ACC112 (cell line): ENCODE data around the gene LSM14B.

Experiments
- H2AFZ ChIP-seq: fragments of 200-600 bp; sonication (generic); one replicate; pipeline ENCODE4 v1.6.0; 2017; ENCODE audit warnings: antibody characterized with exemption, low read length; ENCODE audit not compliant: unreplicated experiment
- H3K27ac ChIP-seq: fragments of 200-600 bp; sonication (generic); 2 replicates; pipeline ENCODE4 v1.5.1; 2014; ENCODE audit warnings: low read depth, mild to moderate bottlenecking, antibody characterized with exemption, low read length, moderate library complexity
- H3K27me3 ChIP-seq: fragments of 200-600 bp; sonication (generic); 2 replicates; pipeline ENCODE4 v1.6.1; 2014; ENCODE audit warnings: mild to moderate bottlenecking, antibody characterized with exemption, low read length, moderate library complexity, mixed read lengths; ENCODE audit not compliant: insufficient read depth
- H3K36me3 ChIP-seq: fragments of 200-600 bp; sonication (generic); 2 replicates; pipeline ENCODE4 v1.6.1; 2016; ENCODE audit warnings: mild to moderate bottlenecking, antibody characterized with exemption, low read length, moderate library complexity, mixed read lengths; ENCODE audit not compliant: insufficient read depth
- H3K4me1 ChIP-seq: fragments of 200-600 bp; sonication (generic); one replicate; pipeline ENCODE4 v1.6.1; 2016; ENCODE audit warnings: low read length, mixed read lengths; ENCODE audit not compliant: insufficient read depth, unreplicated experiment, control insufficient read depth
- H3K4me3 ChIP-seq: fragments of 200-600 bp; sonication (generic); 2 replicates; pipeline ENCODE4 v1.5.1; 2014; ENCODE audit warnings: mild to moderate bottlenecking, low read depth, low read length
- H3K79me2 ChIP-seq: fragments of 200-600 bp; sonication (generic); one replicate; pipeline ENCODE4 v1.6.0; 2016; ENCODE audit warnings: low read length; ENCODE audit not compliant: control insufficient read depth, unreplicated experiment, insufficient read depth

LSM14B gene

GRCh38 chr20:62174870-62175624 lies 52.8 kb downstream of the LSM14B start:
- no peak overlapping the region for H3K27ac ChIP-seq
- H2AFZ ChIP-seq: no peak overlapping the region
- no peak overlapping the region for H3K4me3 ChIP-seq
- H3K79me2 ChIP-seq: no peaks in the 10 kb centered on the region
- H3K4me1 ChIP-seq: no peaks in the 10 kb centered on the region
- no peaks in the 10 kb centered on the region for H3K36me3 ChIP-seq
- H3K27me3 ChIP-seq: no peaks in the 10 kb centered on the region

GRCh38 chr20:62175711-62176110 lies 53.4 kb downstream of the LSM14B start:
- no peaks in the 10 kb centered on the region for H3K79me2 ChIP-seq
- H3K4me1 ChIP-seq: no peaks in the 10 kb centered on the region
- H3K36me3 ChIP-seq: no peaks in the 10 kb centered on the region

GRCh38 chr20:62176866-62177265 lies 54.6 kb downstream of the LSM14B start:
- H3K27ac ChIP-seq: no peak overlapping the region
- H3K36me3 ChIP-seq: peaks cover 5% of the 10 kb centered on the region; the same call in 1 of the 2 replicates
- peaks cover 6% of the 10 kb centered on the region for H3K4me1 ChIP-seq
- no peak overlapping the region for H3K4me3 ChIP-seq
- H3K79me2 ChIP-seq: peaks cover under 1% of the 10 kb centered on the region
- H3K27me3 ChIP-seq: no peaks in the 10 kb centered on the region
- H2AFZ ChIP-seq: no peak overlapping the region

More at GRCh38 chr20:62175711-62176110, 53.4 kb downstream of the LSM14B start:
- Histone ChIP-seq H3K27ac (no peak overlapping the region), H3K4me3 (no peak overlapping the region), H3K27me3 (no peaks in the 10 kb centered on the region), H2AFZ (no peak overlapping the region)

GRCh38 chr20:62177307-62177706 lies 55.0 kb downstream of the LSM14B start:
- Histone ChIP-seq H3K27me3 (no peaks in the 10 kb centered on the region), H3K4me1 (peaks cover 9% of the 10 kb centered on the region), H3K4me3 (no peak overlapping the region), H3K27ac (no peak overlapping the region), H2AFZ (no peak overlapping the region), H3K36me3 (peaks cover 5% of the 10 kb centered on the region; the same call in 1 of the 2 replicates), H3K79me2 (peaks cover 3% of the 10 kb centered on the region)

GRCh38 chr20:62178316-62179161 lies 56.3 kb downstream of the LSM14B start:
- peaks cover 5% of the 10 kb centered on the region; the same call in 1 of the 2 replicates for H3K36me3 ChIP-seq

GRCh38 chr20:62179162-62179504 lies 56.9 kb downstream of the LSM14B start:
- Histone ChIP-seq H3K4me3 (no peak overlapping the region), H3K36me3 (peaks cover 5% of the 10 kb centered on the region; the same call in 1 of the 2 replicates), H3K4me1 (peaks cover 9% of the 10 kb centered on the region), H3K27me3 (no peaks in the 10 kb centered on the region), H3K27ac (no peak overlapping the region), H2AFZ (no peak overlapping the region), H3K79me2 (peaks cover 14% of the 10 kb centered on the region)

More at GRCh38 chr20:62178316-62179161, 56.3 kb downstream of the LSM14B start:
- H3K79me2 ChIP-seq: peaks cover 9% of the 10 kb centered on the region
- no peak overlapping the region for H3K4me3 ChIP-seq
- H2AFZ ChIP-seq: no peak overlapping the region
- no peak overlapping the region for H3K27ac ChIP-seq
- peaks cover 9% of the 10 kb centered on the region for H3K4me1 ChIP-seq
- H3K27me3 ChIP-seq: no peaks in the 10 kb centered on the region

- no peak overlapping the region for H3K27ac ChIP-seq
- H3K36me3 ChIP-seq: peaks cover 5% of the 10 kb centered on the region; the same call in 1 of the 2 replicates
- H3K4me1 ChIP-seq: peaks cover 11% of the 10 kb centered on the region
- peaks cover 36% of the 10 kb centered on the region for H3K79me2 ChIP-seq
- H2AFZ ChIP-seq: no peak overlapping the region
- no peaks in the 10 kb centered on the region for H3K27me3 ChIP-seq
- H3K4me3 ChIP-seq: peak overlapping the region; percentile 88
These were observed 59.5 kb downstream of the LSM14B start for GRCh38 chr20:62181808-62182207.

- Histone ChIP-seq H3K27ac (peak within 1 kb of the TSS; percentile 67), H3K27me3 (no peaks in the 10 kb centered on the region), H2AFZ (peak within 1 kb of the TSS; percentile 91), H3K79me2 (peaks cover 44% of the 10 kb centered on the region), H3K4me1 (peaks cover 19% of the 10 kb centered on the region), H3K4me3 (peak within 1 kb of the TSS; percentile 88), H3K36me3 (peaks cover 5% of the 10 kb centered on the region; the same call in 1 of the 2 replicates)
These were observed 60.5 kb downstream of the LSM14B start, which contains the start of gene MTG2 for GRCh38 chr20:62182469-62183425. MTG2 (plus strand) TSS chr20:62183028; CDS start chr20:62193421, 10,393 bp downstream.

- Histone ChIP-seq H3K79me2 (peaks cover 51% of the 10 kb centered on the region), H3K36me3 (peaks cover 5% of the 10 kb centered on the region; the same call in 1 of the 2 replicates), H3K27me3 (no peaks in the 10 kb centered on the region), H3K4me1 (peaks cover 19% of the 10 kb centered on the region), H3K27ac (peak overlapping the region; percentile 67), H2AFZ (peak overlapping the region; percentile 91), H3K4me3 (peak overlapping the region; percentile 88)
These were observed 61.3 kb downstream of the LSM14B start for GRCh38 chr20:62183426-62184142.
